Measurements from ENCODE around the gene MMP25.
A peak's percentile ranks its signal among the peaks of the same experiment; 100 is the strongest.

Gene MMP25

DNA sequence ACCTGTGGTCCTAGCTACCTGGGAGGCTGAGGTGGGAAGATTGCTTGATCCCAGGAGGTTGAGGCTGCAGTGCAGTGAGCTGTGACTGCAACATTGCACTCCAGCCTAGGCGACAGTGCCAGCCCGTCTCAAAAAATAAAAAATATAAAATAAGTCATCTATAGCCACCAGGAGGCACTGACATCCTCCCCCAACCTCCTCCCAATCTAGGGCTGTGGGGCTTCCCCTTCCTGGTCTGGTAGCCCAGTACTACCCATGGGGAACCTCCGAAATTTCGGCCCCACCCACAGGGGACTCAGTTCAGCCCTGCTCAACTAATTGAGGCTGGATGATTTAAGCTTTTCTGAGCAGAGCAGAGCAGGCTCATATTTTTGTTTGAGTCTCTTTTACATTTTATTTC is 49.5 kb downstream of the MMP25 start:
- DNase-seq (ENCODE audit: low read depth in 3 of 3), result peak in 1 of 3 experiments; percentile 35

DNA sequence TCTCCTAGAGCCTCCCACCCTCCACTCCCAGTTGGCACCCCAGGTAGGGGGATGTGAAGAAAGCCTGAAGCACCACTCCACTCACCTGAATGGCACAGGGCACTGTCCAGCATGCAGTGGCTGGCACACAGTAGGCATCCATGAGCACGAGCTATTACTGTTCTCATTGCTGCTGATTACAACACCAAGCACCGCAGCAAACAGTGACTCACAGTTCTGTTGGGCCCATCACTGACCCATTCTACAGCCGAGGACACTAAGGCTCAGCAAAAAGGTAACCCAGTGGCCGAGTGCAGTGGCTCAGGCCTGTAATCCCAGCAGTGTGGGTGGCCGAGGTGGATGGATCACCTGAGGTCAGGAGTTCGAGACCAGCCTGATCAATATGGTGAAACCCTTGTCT is 50.0 kb downstream of the MMP25 start:
- no peak for DNase-seq (ENCODE audit: low read depth in 3 of 3)

DNA sequence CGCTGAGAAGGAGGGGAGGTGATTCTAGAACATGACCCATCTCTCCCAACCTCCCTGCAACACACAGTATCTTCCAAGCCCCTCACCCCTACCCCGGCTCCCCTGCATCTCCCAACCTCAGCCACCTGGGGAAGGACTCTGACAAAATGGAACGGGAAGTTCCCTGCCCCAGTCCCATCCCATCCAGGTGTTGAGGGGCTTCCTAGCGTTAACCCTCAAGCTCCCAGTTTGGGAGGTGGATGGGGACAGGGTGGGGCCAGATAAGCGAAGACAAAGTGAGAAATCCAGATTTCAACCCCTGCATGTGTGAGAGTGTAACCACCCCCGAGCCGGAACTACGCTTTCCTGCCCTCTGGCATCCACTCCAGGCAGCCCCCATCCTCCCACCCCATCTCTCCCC is 50.9 kb downstream of the MMP25 start:
- DNase-seq (ENCODE audit: low read depth in 3 of 3), result no peak

DNA sequence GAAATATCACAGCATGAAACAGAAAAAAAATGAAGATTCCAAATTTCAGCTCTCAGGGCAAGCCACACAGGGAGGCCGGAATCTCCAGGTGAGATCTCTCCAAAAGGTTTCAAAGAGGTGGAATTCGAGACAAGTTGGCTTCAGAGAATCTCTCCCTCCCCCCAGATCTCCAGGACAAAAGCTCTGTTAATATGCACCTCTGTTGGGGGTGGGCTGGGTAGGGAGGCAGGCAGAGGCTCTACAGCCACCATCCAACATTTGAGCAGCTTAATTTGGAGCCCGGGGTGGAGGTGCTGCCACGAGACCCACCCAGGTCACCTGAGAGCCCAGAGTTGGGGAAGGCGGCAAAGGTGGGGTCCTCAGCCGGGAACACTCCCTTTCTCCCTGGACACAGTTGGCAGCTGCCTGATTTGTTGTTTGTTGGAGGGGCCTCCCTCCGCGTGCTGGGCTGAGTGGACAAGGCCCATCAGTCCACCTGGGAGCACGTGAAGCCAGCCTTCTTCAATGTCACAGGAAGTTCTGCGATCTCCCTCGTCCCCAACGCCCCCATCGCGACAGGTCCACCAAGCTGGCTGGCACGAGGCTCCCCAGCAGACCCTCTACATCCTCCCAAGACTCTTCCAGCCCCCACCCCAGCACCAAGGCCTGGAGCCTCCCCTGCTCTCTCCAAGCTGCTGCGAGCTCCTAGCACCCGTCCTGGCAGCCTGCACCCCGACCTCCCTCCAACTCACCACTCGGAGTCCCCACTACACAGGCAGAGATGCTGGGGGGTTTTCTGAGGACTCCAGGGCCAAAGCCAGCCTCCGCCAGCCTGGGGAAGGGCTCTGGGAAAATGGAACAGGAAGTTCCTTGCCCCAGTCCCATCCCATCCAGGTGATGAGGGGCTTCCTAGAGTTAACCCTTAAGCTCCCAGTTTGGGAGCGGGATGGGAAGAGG is 52.4 kb downstream of the MMP25 start, which contains the start of gene ZSCAN10:
TSS of gene ZSCAN10 (minus strand) at position 836 of the 936 bp plus-strand sequence. CDS start 6,357 bp downstream, outside the sequence.
- no peak for DNase-seq (ENCODE audit: low read depth in 3 of 3)

DNA sequence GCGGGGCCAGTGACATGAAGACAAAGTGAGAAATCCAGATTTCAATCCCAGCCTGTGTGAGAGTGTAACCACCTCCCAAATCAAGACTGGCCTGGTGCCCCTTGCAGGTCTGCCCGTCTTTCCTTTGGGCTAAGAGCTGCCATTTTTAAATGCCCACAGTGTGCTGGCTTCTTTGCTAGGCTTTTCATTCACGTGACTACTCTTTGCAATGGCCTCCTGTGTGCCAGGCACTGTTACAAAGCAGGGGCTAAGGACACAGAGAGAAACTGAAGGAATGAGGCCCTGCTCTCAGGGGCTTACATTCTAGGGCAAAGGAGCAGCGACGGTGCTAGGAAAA is 53.0 kb downstream of the MMP25 start:
- no peak for DNase-seq (ENCODE audit: low read depth in 3 of 3)

DNA sequence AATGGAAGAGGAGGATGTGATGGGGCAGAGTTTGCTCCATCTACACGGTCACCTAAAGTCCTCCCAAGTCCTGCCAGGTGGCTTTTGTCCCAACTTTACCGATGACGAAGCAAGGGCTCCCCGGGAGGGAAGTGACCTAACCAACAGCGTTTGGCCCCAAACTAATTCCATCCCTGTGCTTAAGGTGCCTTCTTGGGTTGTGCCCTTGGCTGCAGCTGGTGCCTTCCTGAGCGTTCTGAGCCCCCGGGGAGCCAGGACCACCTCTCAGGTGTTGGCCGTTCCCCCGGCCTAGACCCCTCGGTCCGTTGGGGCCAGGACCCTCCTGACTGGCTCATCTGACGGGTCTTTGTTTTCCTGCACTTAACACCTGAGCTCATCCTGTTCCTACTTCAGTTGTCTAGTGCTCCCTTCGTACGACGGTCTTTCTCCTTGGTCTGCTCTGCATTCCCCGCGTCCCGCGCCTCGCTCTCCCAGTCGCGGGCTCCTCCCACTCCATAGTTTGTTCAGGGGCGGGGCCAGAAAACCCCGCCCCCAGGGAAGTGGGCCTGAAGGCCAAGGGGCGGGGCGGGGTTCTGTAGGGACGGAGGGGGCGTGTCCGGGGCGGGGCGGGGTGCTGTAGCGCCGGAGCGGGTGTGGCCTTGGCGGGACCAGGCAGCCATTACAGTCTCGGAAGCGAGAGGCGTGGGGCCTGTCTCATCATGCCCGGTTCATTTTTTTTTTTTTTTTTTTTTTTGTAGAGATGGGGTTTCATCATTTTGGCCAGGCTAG is 53.6 kb downstream of the MMP25 start:
- peak; percentile 88 to 93 (median 91) for DNase-seq (ENCODE audit: low read depth in 3 of 3)

DNA sequence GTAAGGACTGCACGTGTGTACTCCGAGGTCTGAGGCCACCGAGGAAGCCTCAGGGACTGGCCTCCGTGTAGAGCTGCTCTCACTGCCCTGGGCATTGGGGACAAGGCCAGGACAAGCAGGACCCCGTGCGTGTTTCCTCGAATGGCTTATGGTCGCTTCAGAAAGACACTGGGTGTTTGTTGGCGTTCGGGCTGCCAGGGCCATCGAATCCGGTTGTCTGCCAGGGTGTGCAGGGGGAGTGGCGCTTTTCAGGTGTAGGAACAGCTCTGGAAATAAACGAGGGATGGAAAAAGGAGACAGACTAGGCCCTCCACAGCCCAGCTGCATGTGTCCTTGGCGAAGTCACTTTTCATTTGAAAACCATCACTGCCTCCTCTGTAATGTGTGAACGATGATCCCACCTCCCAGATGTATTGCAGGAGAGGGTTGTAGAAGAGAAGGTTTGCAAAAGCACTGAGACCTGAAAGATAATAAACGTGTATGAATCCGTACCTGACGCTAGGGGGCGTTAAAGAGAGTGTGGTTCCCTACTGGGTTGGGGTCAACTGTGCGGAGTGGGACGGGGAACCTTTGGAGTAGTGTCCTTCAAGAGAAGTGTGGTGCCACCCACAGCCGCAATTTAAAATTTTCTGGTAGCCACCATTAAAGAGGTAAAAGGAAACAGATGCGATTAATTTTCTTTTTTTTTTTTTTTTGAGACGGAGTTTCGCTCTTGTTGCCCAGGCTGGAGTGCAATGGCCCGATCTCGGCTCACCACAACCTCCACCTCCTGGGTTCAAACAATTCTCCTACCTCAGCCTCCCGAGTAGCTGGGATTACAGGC is 54.9 kb downstream of the MMP25 start:
- DNase-seq (ENCODE audit: low read depth in 3 of 3), result peak in 1 of 3 experiments; percentile 23

DNA sequence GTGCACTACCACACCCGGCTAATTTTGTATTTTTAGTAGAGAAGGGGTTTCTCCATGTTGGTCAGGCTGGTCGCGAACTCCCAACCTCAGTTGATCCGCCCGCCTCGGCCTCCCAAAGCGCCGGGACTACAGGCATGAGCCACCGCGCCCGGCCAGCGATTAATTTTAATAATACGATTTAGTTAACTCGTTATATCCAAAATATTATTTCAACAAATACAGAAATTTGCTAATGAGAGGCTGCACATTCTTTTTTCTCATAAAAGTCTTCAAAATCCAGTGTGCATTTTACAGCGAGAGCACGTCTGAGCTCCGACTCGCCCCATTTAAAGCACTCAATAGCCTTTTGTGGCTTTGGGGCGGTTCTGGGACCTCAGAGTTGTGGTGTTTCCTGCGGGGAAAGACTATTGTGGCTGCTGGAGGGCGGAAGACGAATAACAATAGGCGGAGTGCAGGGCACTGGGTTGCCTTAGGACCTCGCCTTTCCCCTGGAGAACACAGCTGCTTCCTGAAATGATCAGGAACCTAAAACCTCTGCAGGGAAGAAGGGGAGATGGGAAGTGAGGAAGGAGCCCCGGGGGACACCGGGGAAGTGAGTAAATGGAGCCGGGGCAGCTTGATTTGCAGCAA is 55.6 kb downstream of the MMP25 start:
- no peak for DNase-seq (ENCODE audit: low read depth in 3 of 3)

DNA sequence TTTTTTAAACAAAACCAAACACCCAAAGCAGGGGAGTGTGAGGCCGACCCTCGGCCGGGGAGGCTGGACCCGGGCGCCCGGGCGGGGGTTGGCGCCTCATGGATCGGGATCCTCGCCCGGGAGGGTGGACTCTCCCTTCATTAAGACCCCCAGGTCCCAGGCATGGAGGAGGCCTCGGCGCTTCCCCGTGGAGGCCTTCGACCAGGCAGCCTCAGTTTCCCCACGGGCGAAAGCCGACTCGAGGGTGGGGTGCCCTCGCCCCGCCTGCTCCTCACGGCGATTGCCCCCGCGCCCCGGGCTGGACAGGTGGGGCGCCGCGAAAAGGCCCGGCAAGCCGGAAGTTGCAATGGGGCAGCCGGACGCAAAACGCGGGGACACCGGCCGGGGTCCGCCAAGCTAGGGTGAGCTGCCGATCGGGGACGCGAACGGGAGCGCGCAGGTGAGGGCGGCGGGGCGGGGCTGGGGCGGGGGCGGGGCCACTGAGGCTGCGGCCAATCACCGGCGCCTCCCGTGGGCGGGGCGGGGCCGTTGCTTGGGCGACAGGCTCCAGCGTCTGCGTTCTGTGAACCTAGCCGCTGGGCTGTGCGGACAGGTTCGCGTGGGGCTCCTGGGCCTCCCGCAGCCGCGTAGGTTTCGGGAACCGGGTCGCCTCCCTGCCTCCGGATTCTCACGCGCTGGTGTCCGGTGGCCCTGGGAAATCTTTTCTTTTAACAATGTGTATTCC is 60.0 kb downstream of the MMP25 start:
- peak; percentile 78 to 79 (median 79) for DNase-seq (ENCODE audit: low read depth in 3 of 3)

Data from stimulated activated CD4-positive, alpha-beta T cell treated with anti-CD3 and anti-CD28 coated beads, TNF-alpha, amount 100 ng/mL, for 4 hours (primary cell).